Spleen (tissue), 7 donors: ENCODE results near the gene OR13D1.

Source experiments
- CTCF ChIP-seq, 11 experiments: fragments of 200-600 bp in 7 of 11; fragments of 450-650 bp in 4 of 11; sonication (generic) in 4 of 11; IDR thresholded peaks in 8 of 11; conservative IDR thresholded peaks in 3 of 11; 1 replicate in 7 of 11; 2 replicates in 4 of 11; pipeline versions ENCODE4 v1.4.0 to v1.8.0; 2016 to 2021; ENCODE audit warnings: antibody characterized with exemption in 11 of 11, inconsistent platforms in 4 of 11, mild to moderate bottlenecking in 1 of 11
- POLR2A ChIP-seq, 3 donors: fragments of 450-650 bp; IDR thresholded peaks; one replicate each; pipeline ENCODE4 v1.5.1; 2017; ENCODE audit warnings: antibody characterized with exemption in 3 of 3, mild to moderate bottlenecking in 1 of 3
- POLR2AphosphoS5 ChIP-seq, 3 donors: sonication (generic); formaldehyde crosslinking; IDR thresholded peaks; one replicate each; pipeline ENCODE4 v1.5.1; 2017; ENCODE audit warnings: antibody characterized with exemption in 3 of 3
- donor health status: DM: no; HTN: no; CAD: no; lungs with moderate emphysema.
- donor health status: DM: no; HTN: no; CAD: no.
- donor health status: DM: no; HTN: no; CAD: no.

- TF ChIP-seq POLR2AphosphoS5 (IDR thresholded peaks at IDR 0.05) (no peak), CTCF (IDR thresholded peaks at IDR 0.05 in 8 of 11, conservative IDR thresholded peaks at IDR 0.05 in 3 of 11) (no peak), POLR2A (IDR thresholded peaks at IDR 0.05) (no peak)
Observed at GRCh38 chr9:104738452-104738851, 44.1 kb downstream of the OR13D1 start.
